HG02870 (cell line): ENCODE results near the gene GALNT17.

ENCODE experiments used
- ATAC-seq: cut with Tn5 transposase; IDR thresholded peaks from one replicate; pipeline ENCODE4 v1.9.1; 2021; ENCODE audit warnings: mild to moderate bottlenecking, moderate library complexity; ENCODE audit not compliant: unreplicated experiment

GALNT17 gene

GRCh38 chr7:71439321-71439720 is 307.4 kb downstream of the GALNT17 start:
- ATAC-seq, result no peak

GRCh38 chr7:71442492-71443190 is 310.7 kb downstream of the GALNT17 start:
- no peak for ATAC-seq

GRCh38 chr7:71443191-71443530 is 311.2 kb downstream of the GALNT17 start:
- ATAC-seq, result no peak

GRCh38 chr7:71444130-71444529 is 312.2 kb downstream of the GALNT17 start:
- ATAC-seq, result no peak

DNA sequence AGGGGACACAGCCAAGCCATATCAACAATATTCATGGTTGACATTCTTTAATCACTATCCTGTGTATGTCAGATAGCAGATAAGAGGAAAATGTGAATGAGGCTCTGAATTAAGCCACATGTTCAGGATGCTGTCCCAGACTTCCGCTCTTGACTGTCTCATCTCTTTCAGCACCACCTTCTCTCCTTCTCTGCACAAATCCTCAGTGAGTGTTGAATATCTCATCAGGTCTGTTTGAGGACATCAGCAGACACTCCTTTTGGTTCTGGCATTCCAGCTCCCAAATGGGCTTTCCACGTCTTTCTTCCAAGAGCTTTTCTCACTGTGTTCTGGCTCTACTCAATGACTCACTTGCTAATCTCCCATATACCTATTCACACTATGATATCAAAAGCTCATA is 321.7 kb downstream of the GALNT17 start:
- no peak for ATAC-seq

DNA sequence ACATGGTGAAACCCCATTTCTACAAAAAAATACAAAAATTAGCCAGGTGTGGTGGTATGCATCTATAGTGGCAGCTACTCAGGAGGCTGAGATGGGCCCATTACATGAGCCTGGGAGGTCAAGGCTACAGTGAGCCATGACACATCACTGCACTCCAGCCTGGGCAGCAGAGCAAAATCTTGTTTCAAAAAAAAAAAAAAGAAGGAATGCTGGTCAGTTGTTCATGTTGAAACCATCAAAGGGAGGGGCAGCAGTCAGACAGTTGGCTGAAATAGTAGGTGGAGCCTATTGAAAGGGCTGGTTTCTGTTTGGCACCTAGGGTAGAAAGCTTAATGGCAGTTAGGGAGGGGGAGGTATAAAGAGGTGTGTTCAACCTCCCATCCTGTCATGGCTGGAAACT is 323.0 kb downstream of the GALNT17 start:
- ATAC-seq, result no peak

GRCh38 chr7:71457021-71457420 is 325.1 kb downstream of the GALNT17 start:
- ATAC-seq, result no peak

DNA sequence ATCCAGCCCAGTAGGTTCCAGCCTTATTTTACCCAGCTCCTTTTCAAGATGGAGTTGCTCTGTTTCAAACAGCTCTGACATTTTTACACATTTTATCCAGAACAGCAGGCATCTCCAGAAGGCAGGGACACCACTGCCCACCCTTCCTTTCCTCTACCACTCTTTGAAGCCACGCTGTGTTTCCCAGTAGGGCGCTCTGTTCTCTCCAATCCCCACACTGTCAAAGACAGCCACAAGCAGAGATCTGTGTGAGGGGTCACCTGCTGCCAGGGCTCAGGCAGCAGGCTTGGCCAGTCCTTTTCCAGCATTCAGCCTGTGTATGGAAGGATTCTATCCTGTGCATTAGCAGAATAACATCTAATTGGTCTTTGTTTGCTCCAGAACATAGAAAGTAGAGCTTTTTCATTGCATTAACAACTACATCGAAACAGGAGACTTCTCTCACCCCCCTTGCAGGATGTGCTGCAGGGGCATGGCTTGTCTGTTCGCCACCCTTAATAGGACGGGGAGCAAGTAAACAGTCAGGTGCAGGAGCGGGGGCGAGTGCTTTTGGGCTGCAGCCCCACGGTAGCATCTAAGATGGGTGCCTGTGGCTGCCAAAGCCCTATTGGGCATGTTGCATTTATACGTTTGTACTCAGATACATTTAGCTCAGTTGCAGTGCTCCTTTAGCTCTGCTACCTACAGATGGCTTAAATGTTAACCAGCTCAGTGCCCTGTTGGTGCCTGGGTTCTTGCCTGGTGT is 326.1 kb downstream of the GALNT17 start:
- ATAC-seq, result no peak

DNA sequence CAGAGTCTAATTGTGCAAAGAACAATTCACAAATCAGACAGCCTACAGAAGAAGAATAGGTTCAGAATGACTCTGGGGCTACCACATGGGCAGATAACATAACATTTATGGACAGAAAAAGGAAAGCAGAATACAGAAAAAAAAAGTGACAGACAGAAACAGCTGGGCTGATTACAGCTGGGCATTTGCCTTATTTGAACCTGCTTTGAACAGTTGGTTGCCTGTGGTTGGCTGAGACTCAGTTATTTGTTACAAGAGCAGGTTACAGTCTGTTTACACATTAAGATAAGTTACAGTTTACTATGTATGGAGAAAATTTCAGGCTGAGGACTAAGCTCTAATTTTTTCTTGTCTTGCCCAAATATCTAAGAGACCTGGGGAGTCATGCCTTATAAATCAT is 327.2 kb downstream of the GALNT17 start:
- no peak for ATAC-seq

DNA sequence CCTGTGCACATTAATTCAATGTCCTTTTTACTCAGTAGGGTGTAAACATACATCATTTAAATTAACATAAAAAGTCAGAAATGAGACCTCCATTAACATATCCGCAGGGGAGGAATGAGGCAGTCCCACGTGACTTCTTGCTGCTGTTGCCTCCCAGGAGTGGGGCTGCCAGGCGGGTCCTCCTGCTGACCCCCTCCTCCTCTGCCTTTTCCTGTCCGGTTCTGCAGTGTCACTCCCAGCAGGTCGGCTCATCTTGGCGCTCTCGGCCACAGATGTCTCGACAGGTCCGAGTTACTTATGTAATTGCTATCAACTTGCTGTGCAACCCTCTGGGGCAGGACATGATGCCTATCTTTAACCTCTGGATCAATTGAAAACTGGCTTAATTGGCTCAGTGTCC is 329.6 kb downstream of the GALNT17 start:
- ATAC-seq, result no peak

DNA sequence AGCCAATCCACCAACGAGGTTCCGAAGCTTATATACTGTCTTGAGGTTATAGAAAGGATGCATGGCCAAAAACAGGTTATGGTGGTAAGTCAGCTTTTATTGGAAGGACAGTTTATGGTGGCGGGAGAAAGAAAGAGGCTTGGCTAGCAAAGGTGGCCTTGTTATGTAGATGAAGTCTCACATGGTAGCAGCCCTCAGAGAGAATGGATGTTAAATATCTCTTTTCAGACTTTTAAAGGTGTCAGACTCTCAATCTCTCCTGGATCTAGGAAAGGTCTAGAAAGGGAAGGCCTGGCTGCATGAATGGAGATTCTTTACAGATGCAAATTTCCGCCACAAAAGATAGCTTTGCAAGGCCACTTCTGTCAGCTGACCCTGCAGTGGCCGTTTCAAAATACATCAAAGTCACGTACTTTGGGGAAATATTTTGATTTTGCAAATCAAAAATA is 333.8 kb downstream of the GALNT17 start:
- no peak for ATAC-seq

DNA sequence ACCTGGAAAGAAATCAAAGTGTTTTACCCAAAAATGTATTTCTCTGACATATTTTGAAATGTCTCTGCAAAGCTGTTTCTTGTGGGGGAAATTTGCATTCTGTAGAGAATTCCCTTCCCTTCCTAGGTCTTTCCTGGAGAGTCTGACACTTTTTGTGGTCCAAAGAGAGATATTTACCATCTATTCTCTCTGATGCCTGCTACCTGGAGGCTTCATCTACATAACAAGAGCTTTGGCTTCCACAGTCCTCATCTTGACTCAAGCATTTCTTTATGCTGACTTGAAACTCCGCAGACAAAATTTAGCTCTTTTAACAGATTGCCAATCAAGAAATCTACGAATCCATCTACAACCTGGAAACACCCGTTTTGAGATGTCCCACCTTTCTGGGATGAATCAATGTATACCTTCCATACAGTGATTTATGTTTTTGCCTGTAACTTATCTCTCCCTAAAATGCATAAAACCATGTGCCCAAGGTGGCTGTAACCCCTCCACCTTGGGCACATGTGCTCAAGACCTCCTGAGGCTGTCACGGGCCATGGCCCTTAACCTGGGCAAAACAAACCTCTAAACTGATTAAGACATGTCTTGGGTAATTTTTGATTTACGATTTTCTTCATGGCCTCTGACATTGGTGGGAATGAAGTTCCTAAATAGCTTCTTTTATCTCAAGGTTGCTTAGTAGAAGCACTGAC is 334.7 kb downstream of the GALNT17 start:
- no peak for ATAC-seq

DNA sequence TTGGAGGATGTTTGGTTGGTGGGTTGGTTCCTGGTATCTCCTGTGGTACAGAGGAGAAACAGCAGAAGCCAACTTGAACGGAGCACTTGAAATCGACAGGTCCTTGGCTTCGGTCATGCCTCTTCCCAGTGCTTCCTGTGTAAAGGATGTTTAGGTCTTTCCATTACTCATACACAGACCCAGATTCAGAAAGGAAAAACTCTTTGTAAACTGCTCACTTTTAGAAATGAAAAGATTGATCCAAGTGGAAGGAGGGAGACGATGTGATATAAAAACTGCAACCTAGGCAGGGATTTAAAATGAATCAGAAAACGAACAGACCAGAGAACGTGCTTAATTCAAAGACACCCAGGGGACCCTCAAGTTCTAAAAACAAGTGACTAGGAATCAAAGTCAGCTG is 338.4 kb downstream of the GALNT17 start:
- no peak for ATAC-seq

DNA sequence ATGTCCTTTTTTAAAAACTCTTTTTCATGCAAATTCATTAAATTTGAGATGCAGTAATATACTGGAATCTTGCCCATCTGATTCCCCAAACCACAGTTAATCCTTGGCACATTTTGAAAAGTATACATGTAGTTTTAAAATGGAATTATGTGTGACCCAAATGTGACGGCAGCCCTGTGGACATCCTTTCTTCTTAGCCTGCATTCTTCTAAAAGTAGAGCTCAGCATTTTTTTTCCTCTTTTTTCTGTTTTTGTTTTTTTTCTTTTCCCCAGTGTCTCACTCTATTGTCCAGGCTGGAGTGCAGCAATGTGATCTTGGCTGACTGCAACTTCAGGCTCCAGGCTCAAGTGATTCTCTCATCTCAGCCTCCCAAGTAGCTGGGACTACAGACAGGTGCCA is 338.9 kb downstream of the GALNT17 start:
- no peak for ATAC-seq

- ATAC-seq, result no peak
These were observed 341.0 kb downstream of the GALNT17 start for GRCh38 chr7:71472962-71473361.

DNA sequence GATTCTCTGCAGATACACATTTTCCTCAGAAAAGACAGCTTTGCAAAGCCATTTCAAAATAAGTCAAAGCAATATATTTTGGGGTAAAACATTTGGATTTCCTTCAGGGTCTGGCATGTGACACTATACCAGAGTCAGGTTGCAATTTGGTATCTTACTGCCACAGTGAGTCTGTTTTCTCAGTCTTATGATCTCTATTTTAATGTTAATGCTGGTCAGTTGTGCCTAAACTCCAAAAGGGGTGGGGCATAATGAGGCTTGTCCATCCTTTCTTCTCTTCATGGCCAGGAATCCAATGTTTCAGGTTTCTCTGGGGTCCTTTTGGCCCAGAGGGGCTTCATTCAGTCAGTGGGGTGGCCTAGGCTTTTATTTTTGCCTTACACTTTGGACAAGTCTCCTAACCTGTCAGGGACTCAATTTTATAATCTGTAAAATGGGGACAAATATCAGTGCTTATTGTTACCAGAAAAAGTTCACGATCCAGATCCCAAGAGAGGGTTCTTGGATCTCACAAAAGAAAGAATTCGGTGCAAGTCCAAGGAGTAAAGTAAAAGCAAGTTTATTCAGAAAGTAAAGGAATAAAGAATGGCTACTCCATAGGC is 341.5 kb downstream of the GALNT17 start:
- ATAC-seq, result no peak

DNA sequence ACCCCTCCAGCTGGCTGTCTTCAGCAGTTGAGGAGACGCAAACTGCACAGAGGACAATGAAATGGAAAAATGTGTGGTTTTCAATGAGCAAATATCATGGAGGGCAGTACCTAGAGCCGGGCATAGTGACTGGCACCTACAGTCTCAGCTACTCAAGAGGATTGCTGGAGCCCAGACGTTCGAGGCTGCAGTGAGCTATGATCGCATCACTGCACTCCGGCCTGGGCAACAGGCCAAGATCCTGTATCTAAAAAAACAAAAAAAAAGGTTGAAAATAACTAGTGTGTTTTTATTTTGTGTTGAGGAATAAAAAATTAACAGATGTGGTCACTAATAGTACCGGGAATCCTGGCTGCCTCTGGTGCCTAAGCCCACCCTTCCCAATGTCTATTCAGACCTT is 345.5 kb downstream of the GALNT17 start:
- no peak for ATAC-seq

DNA sequence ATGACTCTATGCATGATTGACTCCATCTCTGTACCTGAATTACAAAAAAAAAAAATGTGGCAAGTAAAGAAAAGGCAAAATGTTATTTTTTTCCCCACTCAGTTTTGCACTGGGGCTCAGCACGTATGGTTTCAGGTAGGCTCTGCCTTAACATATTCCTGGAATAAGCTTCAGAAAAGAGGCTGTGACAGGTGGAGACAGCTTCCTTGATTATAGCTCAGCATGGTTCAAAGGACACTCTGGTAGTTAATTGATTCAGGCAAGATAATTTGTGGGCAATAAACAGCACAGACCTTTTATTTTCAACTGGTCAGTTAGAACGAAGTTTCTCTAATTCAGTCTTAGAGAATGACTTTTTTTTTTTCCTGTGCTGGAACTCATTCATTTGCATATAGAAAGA is 347.3 kb downstream of the GALNT17 start:
- no peak for ATAC-seq

DNA sequence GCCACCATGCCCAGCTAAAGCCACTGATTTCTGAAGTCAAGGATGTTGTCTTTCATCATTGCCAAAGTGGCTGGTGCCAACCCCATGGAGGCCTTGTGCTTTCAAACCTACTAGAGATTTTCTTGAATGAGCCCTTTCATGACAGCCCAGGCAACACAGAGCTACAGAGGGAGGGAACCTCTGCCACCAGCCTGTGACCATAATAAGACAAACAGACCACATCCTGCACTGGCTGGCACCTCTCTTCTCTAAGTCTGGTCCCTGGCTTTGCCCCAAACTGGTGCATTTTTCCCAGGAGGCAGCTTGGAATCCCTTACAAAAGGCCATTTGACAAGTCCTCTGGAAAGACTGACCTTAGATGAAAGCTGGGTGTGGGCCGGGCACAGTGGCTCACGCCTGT is 348.8 kb downstream of the GALNT17 start:
- no peak for ATAC-seq

GRCh38 chr7:71482284-71482683 is 350.3 kb downstream of the GALNT17 start:
- no peak for ATAC-seq

GRCh38 chr7:71484380-71484779 is 352.4 kb downstream of the GALNT17 start:
- ATAC-seq, result no peak

- no peak for ATAC-seq
These were observed 353.6 kb downstream of the GALNT17 start for GRCh38 chr7:71485586-71485985.
